IPS-20b (cell line): ENCODE results near the gene DHRS12.
A peak's percentile ranks its signal among the peaks of the same experiment; 100 is the strongest.

Experiments
- H3K27ac ChIP-seq: one replicate; pipeline ENCODE4 v1.5.1; 2013; ENCODE audit warnings: low read length
- H3K27me3 ChIP-seq: 2 replicates; pipeline ENCODE4 v1.6.1; 2013; ENCODE audit warnings: mild to moderate bottlenecking, low read length, inconsistent platforms; ENCODE audit not compliant: insufficient read depth
- H3K36me3 ChIP-seq: 2 replicates; pipeline ENCODE4 v1.6.1; 2013; ENCODE audit warnings: low read depth, mild to moderate bottlenecking, inconsistent platforms, low read length, moderate library complexity; ENCODE audit not compliant: insufficient read depth
- H3K4me1 ChIP-seq: 2 replicates; pipeline ENCODE4 v1.6.1; 2013; ENCODE audit warnings: mild to moderate bottlenecking, control low read depth, inconsistent platforms, low read length, moderate library complexity; ENCODE audit not compliant: insufficient read depth
- H3K4me3 ChIP-seq: 2 replicates; pipeline ENCODE4 v1.5.1; 2013; ENCODE audit warnings: mild to moderate bottlenecking, low read length, inconsistent platforms
- H3K9ac ChIP-seq: 2 replicates; pipeline ENCODE4 v1.6.1; 2013; ENCODE audit warnings: low read depth, mild to moderate bottlenecking, inconsistent platforms, low read length, moderate library complexity
- H3K9me3 ChIP-seq: 2 replicates; pipeline ENCODE4 v1.6.1; 2013; ENCODE audit warnings: mild to moderate bottlenecking, low read depth, low read length, inconsistent platforms; ENCODE audit not compliant: insufficient read depth

DHRS12 gene

DNA sequence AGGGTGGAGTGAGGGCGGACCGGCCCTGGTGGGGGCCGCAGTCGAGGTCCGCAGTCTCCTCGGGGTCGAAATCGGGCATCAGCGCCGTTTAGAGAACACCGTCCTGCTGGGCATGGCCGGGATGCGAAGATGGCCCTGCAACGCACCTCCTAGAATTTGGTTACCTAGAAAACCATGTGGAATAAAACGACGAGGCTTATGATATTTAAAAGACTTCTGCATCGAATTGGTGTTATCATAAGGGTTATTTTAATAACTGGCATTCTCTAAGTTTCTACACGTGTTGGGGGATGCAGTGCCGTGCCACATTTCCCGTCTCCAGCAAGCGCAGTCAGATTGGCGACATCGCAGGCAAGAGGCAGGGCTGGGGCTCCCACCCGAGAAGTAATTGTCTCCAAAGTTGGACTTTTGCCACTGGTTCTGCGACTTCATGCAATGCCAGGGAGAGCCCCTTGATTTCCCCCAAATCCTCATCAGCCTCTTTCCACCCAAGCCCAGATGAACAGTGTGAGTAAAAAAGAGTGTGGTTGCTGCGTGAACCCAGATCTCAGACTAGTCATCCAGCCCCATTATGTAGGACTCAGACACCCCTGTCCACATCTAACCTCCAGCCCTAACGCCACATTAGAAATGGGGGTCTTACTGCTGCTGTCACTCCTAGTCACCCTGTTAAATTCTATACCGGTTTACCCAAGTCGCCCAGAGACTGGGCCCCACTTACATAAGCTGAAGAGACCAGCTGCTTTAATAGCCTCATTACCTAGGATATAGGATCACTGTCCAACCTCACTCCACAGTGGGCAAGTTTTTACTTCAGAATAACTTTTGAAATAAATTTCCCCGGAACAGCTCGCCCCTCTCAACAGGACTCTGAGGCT, 571 bp upstream of the DHRS12 start:
- peak overlapping the region; percentile 89 for H3K4me3 ChIP-seq
- peak overlapping the region; percentile 91 for H3K9ac ChIP-seq
- no peaks in the 10 kb centered on the region for H3K9me3 ChIP-seq
- H3K4me1 ChIP-seq = peaks cover 35% of the 10 kb centered on the region
- H3K27ac ChIP-seq = no peak overlapping the region
- H3K36me3 ChIP-seq = no peaks in the 10 kb centered on the region
- H3K27me3 ChIP-seq = peaks cover 6% of the 10 kb centered on the region; the same call in 1 of the 2 replicates

DNA sequence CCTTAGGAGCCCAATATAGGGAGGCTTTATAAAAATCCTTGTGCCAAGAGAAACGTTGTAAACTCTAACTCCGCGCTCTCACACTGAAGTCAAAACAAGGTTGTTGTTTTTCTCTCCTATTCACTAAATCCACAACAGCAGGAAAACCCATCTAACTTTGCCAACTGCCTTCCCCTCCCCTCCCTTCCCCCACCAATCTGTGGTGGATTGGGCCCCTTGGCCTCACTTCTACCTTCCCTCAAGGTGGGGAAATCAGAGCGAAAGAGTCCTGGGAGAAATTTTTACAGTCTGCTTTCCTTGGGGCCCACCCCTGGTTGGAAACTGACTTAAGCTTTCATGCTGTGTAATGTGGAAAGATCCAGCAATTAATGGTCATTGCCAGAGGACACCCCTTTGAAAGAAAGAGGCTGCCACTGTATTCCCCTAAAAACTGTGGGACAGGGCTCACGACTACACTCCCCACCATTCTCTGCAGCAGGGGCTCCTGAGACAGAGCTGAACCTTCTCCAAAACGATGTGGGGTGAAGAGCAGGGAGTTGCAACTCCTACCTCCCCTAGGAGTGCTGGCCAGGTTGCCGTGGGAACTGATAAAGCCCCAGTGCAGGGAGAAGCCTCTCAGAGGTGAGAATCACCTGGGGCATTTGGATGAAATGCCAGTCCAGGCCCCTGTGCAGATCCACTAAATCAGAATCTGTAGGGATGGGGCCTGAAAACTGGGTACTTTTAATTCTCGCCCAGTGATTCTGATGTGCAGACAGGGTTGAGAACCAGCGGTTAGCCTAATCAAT, 1.1 kb downstream of the DHRS12 start:
- Histone ChIP-seq H3K27ac (no peak overlapping the region), H3K4me1 (peaks cover 37% of the 10 kb centered on the region), H3K36me3 (no peaks in the 10 kb centered on the region), H3K9ac (peak overlapping the region; percentile 91; the same call in 1 of the 2 replicates), H3K4me3 (peak overlapping the region; percentile 89), H3K9me3 (no peaks in the 10 kb centered on the region), H3K27me3 (peaks cover 6% of the 10 kb centered on the region; the same call in 1 of the 2 replicates)

DNA sequence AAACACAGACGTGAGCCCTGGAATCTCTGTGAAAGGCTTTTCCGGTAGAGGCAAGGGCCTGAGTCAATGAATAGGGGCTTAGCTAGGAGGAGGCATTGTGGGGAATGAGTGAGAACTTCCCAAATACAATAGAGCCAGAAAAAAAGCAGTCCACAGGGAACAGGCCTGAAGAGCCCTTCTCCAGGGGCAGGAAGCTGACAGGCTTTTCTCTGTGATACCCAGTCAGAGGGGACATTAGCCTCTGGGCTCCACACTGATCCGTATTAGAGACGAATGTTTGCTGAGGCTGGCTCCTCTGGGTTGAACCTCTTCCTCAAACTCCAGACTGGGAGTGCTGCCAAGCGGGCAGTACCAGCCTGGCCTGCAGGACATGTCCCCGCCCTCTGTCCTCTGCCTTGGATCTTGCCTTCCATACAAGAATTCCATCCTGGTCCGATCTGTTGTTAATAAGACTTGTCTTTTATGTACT, 2.3 kb downstream of the DHRS12 start:
- Histone ChIP-seq H3K9ac (peak overlapping the region; percentile 8; the same call in 1 of the 2 replicates), H3K27ac (no peak overlapping the region), H3K4me1 (peaks cover 43% of the 10 kb centered on the region)

DNA sequence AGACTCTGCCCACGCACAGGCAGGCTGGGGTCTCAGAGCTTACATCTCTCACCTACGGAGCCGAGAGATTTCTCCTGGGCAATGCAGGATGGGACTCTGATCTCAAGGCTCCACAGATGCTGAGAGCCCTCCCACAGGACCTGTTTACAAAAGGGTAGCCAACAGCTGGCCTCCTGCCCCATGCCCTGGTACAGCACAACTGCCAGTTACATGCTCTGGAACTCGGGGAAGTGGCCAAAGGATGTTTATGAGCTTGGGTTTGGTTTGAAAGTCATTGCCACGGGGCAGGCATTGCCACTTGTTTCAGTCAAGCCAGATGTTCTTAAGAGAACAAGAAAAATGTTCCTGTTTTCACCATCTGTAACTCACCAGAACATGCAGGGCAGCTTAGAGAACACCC, 3.5 kb downstream of the DHRS12 start:
- no peaks in the 10 kb centered on the region for H3K36me3 ChIP-seq
- no peak overlapping the region for H3K9ac ChIP-seq
- no peak overlapping the region for H3K27ac ChIP-seq
- no peaks in the 10 kb centered on the region for H3K9me3 ChIP-seq
- peaks cover 6% of the 10 kb centered on the region; the same call in 1 of the 2 replicates for H3K27me3 ChIP-seq
- H3K4me1 ChIP-seq = peaks cover 42% of the 10 kb centered on the region
- no peak overlapping the region for H3K4me3 ChIP-seq

More for the DNA sequence above, 2.3 kb downstream of the DHRS12 start:
- Histone ChIP-seq H3K27me3 (peaks cover 6% of the 10 kb centered on the region; the same call in 1 of the 2 replicates), H3K9me3 (no peaks in the 10 kb centered on the region), H3K4me3 (no peak overlapping the region), H3K36me3 (no peaks in the 10 kb centered on the region)

DNA sequence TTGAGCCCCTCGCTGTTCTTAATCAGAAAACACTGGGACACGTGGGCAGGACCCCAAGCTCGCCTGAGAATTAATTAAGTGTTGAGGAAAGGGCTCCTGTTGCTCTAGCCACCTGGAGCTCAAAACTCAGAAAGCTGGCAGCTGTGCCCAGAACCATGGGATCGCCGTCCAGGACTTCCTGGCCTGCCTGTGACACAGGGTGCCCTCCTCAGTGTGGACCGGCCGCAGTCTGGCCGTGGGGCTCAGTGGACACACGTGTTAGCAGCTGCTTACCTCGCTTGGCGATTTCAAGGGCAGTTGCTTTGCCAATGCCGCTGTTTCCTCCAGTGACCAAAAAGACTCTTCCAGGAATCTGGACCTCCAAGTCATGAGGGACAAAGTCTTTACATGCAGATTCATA, 4.7 kb downstream of the DHRS12 start:
- Histone ChIP-seq H3K36me3 (no peaks in the 10 kb centered on the region), H3K27me3 (no peaks in the 10 kb centered on the region; the same call in 1 of the 2 replicates), H3K27ac (no peak overlapping the region), H3K9me3 (no peaks in the 10 kb centered on the region), H3K4me3 (no peak overlapping the region), H3K4me1 (peaks cover 32% of the 10 kb centered on the region), H3K9ac (no peak overlapping the region)

DNA sequence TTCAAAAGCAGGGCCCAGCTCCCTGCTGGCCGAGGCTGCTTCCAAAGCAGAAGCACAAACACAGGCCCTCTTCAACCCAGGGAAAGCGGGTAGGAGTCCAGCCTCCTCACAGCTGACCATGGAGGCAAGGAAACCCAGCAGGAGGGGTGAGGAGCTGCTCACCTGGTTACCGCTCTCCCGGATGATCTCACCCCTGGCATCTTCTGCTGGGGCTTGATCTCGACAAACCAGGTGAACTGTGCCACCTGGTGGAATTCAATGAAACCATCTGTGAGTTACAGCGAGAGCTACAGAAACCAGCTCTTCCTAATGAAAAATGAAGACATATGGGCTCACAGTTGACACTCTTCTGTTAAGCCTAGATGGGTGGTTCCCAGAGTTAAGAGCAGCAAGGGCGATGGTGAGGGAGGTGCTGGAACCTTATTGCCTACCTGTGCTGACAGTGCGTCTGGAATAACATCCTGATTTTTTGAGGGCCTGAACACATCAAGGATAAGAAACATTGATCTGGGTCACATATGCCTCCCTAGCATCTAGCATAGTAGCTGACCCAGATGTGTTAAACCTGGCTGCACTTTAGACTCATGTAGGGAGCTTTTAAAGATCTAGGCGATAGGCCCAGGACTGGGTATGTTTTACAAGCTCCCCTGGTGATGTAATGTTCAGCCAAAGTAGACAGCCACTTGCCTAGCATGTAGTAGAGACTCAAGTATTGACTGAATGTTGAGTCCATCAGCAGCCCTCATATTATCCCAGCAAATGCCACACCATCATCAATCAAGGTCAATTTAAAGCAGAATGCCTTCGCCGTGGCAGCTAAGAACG, 6.1 kb downstream of the DHRS12 start:
- Histone ChIP-seq H3K27ac (no peak overlapping the region), H3K36me3 (no peaks in the 10 kb centered on the region), H3K9me3 (no peaks in the 10 kb centered on the region), H3K9ac (no peak overlapping the region), H3K27me3 (no peaks in the 10 kb centered on the region), H3K4me1 (peaks cover 27% of the 10 kb centered on the region), H3K4me3 (no peak overlapping the region)

DNA sequence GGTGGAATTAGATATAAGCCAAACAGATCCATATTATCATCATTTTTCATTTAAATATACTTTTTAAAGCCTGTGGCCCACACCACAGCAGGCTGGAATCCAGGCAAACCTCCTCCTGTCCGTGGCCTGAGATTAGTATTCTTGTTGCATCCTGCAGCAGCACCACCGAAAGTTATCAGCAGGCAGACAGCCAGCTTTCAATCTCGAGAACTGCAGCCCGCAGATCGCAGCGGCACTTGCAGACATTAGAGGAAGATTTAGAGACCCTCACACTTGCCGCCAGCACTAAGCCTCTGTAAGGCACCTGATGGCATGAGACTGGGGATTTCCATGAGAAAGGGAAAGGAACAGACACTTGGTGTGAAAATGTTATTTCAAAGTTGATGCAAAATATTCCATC, 7.4 kb downstream of the DHRS12 start:
- Histone ChIP-seq H3K9me3 (no peaks in the 10 kb centered on the region), H3K4me3 (no peak overlapping the region), H3K36me3 (no peaks in the 10 kb centered on the region), H3K4me1 (peaks cover 17% of the 10 kb centered on the region; the same call in 1 of the 2 replicates), H3K27ac (no peak overlapping the region), H3K27me3 (no peaks in the 10 kb centered on the region), H3K9ac (no peak overlapping the region)

DNA sequence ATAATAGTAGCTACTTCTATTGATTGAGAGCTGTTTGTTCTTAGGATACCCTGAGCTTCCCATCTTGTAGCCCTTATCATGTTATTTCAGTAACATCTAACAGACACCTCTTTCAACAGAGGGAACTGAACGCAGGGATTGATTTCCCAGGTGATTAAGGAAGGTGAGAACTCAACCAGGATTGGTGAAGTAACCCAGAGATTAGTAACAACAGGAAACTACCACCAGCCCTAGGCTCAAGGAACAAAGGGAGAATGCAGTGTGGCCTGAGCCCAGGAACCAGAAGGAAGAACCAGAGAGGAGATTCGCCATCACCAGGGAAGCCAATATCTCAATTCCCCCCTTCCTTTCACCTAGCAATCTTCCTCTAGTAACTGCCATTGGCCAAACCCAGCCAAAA, 8.5 kb downstream of the DHRS12 start:
- Histone ChIP-seq H3K27me3 (no peaks in the 10 kb centered on the region), H3K36me3 (no peaks in the 10 kb centered on the region)

DNA sequence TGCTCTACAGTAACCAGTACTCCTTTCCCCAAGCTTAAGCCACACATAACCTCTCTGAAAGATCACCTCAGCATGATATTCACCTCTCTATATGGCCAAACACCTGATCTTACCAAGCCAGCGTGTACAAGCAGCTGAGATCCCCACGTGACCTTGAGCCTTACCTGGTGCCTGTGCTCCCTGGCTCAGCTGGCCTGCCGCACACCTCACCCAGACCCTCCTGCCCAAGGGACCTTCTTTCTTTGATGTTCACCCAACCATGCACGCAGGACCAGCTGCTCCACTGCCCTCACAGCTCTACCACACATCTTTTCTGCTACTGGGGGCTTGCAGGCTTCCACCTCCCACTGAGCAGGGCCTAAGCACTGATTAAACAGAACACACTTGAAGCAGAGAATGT, 9.0 kb downstream of the DHRS12 start:
- Histone ChIP-seq H3K9ac (no peak overlapping the region), H3K9me3 (no peaks in the 10 kb centered on the region), H3K27ac (no peak overlapping the region), H3K36me3 (no peaks in the 10 kb centered on the region), H3K4me3 (no peak overlapping the region), H3K27me3 (no peaks in the 10 kb centered on the region), H3K4me1 (peaks cover 14% of the 10 kb centered on the region; the same call in 1 of the 2 replicates)

More for the DNA sequence above, 8.5 kb downstream of the DHRS12 start:
- Histone ChIP-seq H3K4me1 (peaks cover 15% of the 10 kb centered on the region; the same call in 1 of the 2 replicates), H3K27ac (no peak overlapping the region), H3K9ac (no peak overlapping the region), H3K9me3 (no peaks in the 10 kb centered on the region), H3K4me3 (no peak overlapping the region)

DNA sequence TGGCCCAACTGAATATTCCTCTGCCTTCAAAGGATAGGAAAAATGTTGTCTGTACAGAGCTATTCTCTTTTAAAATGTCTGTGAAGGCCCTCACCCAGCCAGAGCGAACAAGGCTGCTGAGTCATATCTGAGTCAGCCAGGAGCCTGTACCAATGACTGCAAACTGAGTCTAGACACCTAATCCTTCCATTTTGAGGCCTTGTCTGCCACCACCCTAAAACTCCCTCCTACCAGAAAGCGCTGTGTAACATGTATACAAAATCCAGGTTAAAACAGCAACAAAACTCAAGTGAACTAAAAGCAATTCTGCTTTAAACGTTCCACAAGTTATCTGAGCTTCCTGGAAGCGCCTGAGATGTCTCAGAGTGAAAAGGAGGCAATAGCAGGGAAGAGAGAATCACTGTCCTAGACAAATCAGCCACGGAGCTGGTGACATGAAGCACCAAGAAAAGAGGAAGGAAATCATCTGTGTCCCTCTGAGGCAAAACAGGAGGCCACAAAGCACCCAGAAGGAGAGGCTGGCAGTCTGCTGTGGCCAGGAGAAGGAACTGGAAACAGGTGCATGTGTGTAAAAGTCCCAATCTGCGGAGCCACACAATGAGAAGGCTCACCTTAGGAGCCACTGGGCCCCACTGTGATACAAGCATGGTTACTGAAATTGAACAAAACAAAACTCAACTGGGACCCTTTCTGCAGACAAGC, 10.2 kb downstream of the DHRS12 start:
- H3K9ac ChIP-seq = no peak overlapping the region
- H3K27me3 ChIP-seq = no peaks in the 10 kb centered on the region
- H3K4me3 ChIP-seq = no peak overlapping the region
- H3K27ac ChIP-seq = no peak overlapping the region
- peaks cover 8% of the 10 kb centered on the region; the same call in 1 of the 2 replicates for H3K4me1 ChIP-seq
- no peaks in the 10 kb centered on the region for H3K36me3 ChIP-seq
- no peaks in the 10 kb centered on the region for H3K9me3 ChIP-seq
